WTC11 (cell line): Measurements from ENCODE around the gene ARHGEF12. TPM values are rescaled to one million over a fixed set of nuclear protein-coding genes. Genes with fewer than 3 reads are reported as not detected.

Experiments used
- ATAC-seq: fragments of 200-7000 bp; cut with Tn5 transposase; 2 replicates; pipeline ENCODE4 v1.10.0; 2021; ENCODE audit warnings: mild to moderate bottlenecking, moderate library complexity
- CTCF ChIA-PET: fragments of 300-600 bp; sonication (Branson Sonifier 250); formaldehyde crosslinking; loops from one replicate; lab custom pipeline; 2021; ENCODE audit warnings: antibody characterized with exemption; lab: Charles Lee
- POLR2A ChIA-PET: fragments of 350-600 bp; sonication (Branson Sonifier 250); formaldehyde crosslinking; loops from one replicate; lab custom pipeline; 2021; ENCODE audit warnings: antibody characterized with exemption; lab: Charles Lee
- DNase-seq: peaks from one replicate; pipeline ENCODE4 v3.0.0; 2021; ENCODE audit warnings: low spot score
- H3K27ac Mint-ChIP-seq: 2 replicates; pipeline ENCODE4 v1.8.0; 2021; ENCODE audit warnings: mixed read lengths
- H3K27me3 Mint-ChIP-seq: 2 replicates; pipeline ENCODE4 v1.8.0; 2021; ENCODE audit warnings: low read depth, mild to moderate bottlenecking, moderate library complexity, mixed read lengths
- H3K36me3 Mint-ChIP-seq: 2 replicates; pipeline ENCODE4 v1.8.0; 2021; ENCODE audit warnings: mixed read lengths
- H3K4me1 Mint-ChIP-seq: 2 replicates; pipeline ENCODE4 v1.8.0; 2022; ENCODE audit warnings: mixed read lengths
- H3K4me3 Mint-ChIP-seq: 2 replicates; pipeline ENCODE4 v1.8.0; 2021; ENCODE audit warnings: mild to moderate bottlenecking, moderate library complexity, mixed read lengths
- H3K9me3 Mint-ChIP-seq: 2 replicates; pipeline ENCODE4 v1.8.0; 2021; ENCODE audit warnings: mixed read lengths
- CREM ChIP-seq: sonication (generic); formaldehyde crosslinking; IDR thresholded peaks from 2 replicates; pipeline ENCODE4 v1.8.1; 2022; ENCODE audit warnings: mild to moderate bottlenecking, missing genetic modification reagents, moderate library complexity
- ELF4 ChIP-seq: sonication (generic); formaldehyde crosslinking; IDR thresholded peaks from 2 replicates; pipeline ENCODE4 v1.8.1; 2022; ENCODE audit warnings: low read depth, mild to moderate bottlenecking, moderate library complexity, missing genetic modification reagents
- FOXK1 ChIP-seq: sonication (generic); formaldehyde crosslinking; IDR thresholded peaks from 2 replicates; pipeline ENCODE4 v1.8.0; 2022; ENCODE audit warnings: mild to moderate bottlenecking, moderate library complexity, missing genetic modification reagents
- IRF2 ChIP-seq: sonication (generic); formaldehyde crosslinking; IDR thresholded peaks from 2 replicates; pipeline ENCODE4 v1.8.0; 2022; ENCODE audit warnings: low read depth, missing genetic modification reagents, borderline replicate concordance
- JUN ChIP-seq: sonication (generic); formaldehyde crosslinking; IDR thresholded peaks from 2 replicates; pipeline ENCODE4 v1.8.0; 2023; ENCODE audit warnings: mild to moderate bottlenecking, missing genetic modification reagents
- MXD4 ChIP-seq: fragments of 250-450 bp; sonication (Bioruptor Pico); IDR thresholded peaks from 2 replicates; pipeline ENCODE4 v1.8.0; 2021; ENCODE audit warnings: mild to moderate bottlenecking, moderate library complexity, borderline replicate concordance
- NFYB ChIP-seq: sonication (generic); formaldehyde crosslinking; conservative IDR thresholded peaks from 2 replicates; pipeline ENCODE4 v1.8.0; 2022; ENCODE audit warnings: low read depth, missing genetic modification reagents
- NR3C1 ChIP-seq: sonication (generic); formaldehyde crosslinking; conservative IDR thresholded peaks from 2 replicates; pipeline ENCODE4 v1.8.1; 2023; ENCODE audit warnings: low read depth, mild to moderate bottlenecking, missing genetic modification reagents
- TEAD4 ChIP-seq: sonication (generic); formaldehyde crosslinking; IDR thresholded peaks from 2 replicates; pipeline ENCODE4 v1.8.0; 2022; ENCODE audit warnings: mild to moderate bottlenecking, missing genetic modification reagents
- TP53 ChIP-seq: sonication (generic); formaldehyde crosslinking; IDR thresholded peaks from 2 replicates; pipeline ENCODE4 v1.8.1; 2023; ENCODE audit warnings: mild to moderate bottlenecking, missing genetic modification reagents
- ZNF512 ChIP-seq: sonication (generic); formaldehyde crosslinking; IDR thresholded peaks from 2 replicates; pipeline ENCODE4 v1.8.1; 2022; ENCODE audit warnings: missing genetic modification reagents, borderline replicate concordance
- ZSCAN18 ChIP-seq: fragments of 250-450 bp; sonication (Bioruptor Pico); IDR thresholded peaks from 2 replicates; pipeline ENCODE4 v2.1.2; 2022; ENCODE audit warnings: mild to moderate bottlenecking, moderate library complexity
- total RNA-seq: library from RNA; stranded (reverse); gene quantifications from 3 replicates; pipeline ENCODE4 v1.2.3, GENCODE V29; 2021
- TF ChIP-seq, protein P1 (sequence below): fragments of 250-450 bp; sonication (Bioruptor Pico); IDR thresholded peaks from 2 replicates; pipeline ENCODE4 v1.9.0; 2021; ENCODE audit warnings: mild to moderate bottlenecking, borderline replicate concordance
- TF ChIP-seq, protein P2 (sequence below): sonication (generic); formaldehyde crosslinking; IDR thresholded peaks from 2 replicates; pipeline ENCODE4 v1.8.1; 2023; ENCODE audit warnings: mild to moderate bottlenecking, missing genetic modification reagents

Gene ARHGEF12
- total RNA-seq, 1 experiment from 2014 or later = 35.8 TPM

DNA sequence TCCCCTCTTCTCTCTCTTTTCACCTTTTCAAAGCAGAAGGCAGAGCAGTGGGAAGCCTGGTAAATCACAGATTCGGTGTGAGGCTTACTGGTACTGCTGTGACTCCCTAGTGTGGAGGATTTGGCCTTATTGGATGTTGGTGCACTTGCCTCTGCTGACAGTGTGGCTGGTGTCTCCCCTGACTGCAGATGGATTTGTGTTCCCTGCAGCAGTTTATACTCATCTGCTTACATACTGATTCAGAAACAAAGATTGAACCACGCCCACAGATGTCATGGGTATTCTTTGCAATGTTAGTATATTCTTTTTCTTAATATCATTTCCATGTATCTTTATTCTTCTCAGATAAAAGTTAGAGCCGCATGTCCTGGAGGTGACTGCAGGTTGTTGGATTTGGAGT is 148.5 kb downstream of the ARHGEF12 start (continued):
- TF ChIP-seq ZSCAN18 (CRISPR knock-in tag) = no peak
- no peak for TF ChIP-seq NFYB (CRISPR knock-in tag)
- TF ChIP-seq, all 79 proteins: peak for 0

- H3K27ac Mint-ChIP-seq = no peak overlapping the region
- H3K4me3 Mint-ChIP-seq = no peak overlapping the region
- no peak for DNase-seq
- no peak for ATAC-seq
- TF ChIP-seq TP53 (CRISPR knock-in tag) (no peak), ELF4 (CRISPR knock-in tag) (no peak), ZNF512 (CRISPR knock-in tag) (no peak)
- no peaks in the 10 kb centered on the region for H3K27me3 Mint-ChIP-seq
- peaks cover 23% of the 10 kb centered on the region for H3K36me3 Mint-ChIP-seq
- CTCF ChIA-PET = no interaction called here
- POLR2A ChIA-PET = no interaction called here
- H3K4me1 Mint-ChIP-seq = peaks cover 8% of the 10 kb centered on the region
- no peaks in the 10 kb centered on the region for H3K9me3 Mint-ChIP-seq
Measured at GRCh38 chr11:120486138-120486537, 149.9 kb downstream of the ARHGEF12 start.

DNA sequence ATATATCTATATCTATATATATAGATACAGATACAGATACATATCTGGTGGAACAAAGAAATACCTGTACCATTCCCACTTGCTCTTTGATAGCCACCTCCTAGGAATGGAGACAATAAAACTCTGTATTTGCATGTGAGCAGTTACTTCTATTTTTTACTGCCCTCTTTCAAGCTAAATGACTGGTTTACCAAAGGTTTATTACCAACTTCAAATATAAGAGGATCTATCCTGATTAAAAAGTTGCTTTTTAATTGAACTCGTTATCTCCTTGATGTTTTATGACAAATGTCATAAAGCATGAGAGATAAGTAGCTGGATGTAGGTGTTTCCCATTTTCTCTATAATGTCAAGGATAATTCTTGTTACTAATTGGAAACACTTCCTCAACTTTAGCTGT is 153.6 kb downstream of the ARHGEF12 start:
- Mint-ChIP-seq H3K4me3 (no peak overlapping the region), H3K9me3 (no peaks in the 10 kb centered on the region), H3K27ac (no peak overlapping the region), H3K27me3 (no peaks in the 10 kb centered on the region), H3K4me1 (peaks cover 14% of the 10 kb centered on the region), H3K36me3 (peaks cover 8% of the 10 kb centered on the region)
- TF ChIP-seq MXD4 (CRISPR knock-in tag) = no peak
- TF ChIP-seq JUN (CRISPR knock-in tag) = no peak
- no peak for TF ChIP-seq IRF2 (CRISPR knock-in tag)
- TF ChIP-seq NFYB (CRISPR knock-in tag) = no peak
- TF ChIP-seq, protein P1, sequence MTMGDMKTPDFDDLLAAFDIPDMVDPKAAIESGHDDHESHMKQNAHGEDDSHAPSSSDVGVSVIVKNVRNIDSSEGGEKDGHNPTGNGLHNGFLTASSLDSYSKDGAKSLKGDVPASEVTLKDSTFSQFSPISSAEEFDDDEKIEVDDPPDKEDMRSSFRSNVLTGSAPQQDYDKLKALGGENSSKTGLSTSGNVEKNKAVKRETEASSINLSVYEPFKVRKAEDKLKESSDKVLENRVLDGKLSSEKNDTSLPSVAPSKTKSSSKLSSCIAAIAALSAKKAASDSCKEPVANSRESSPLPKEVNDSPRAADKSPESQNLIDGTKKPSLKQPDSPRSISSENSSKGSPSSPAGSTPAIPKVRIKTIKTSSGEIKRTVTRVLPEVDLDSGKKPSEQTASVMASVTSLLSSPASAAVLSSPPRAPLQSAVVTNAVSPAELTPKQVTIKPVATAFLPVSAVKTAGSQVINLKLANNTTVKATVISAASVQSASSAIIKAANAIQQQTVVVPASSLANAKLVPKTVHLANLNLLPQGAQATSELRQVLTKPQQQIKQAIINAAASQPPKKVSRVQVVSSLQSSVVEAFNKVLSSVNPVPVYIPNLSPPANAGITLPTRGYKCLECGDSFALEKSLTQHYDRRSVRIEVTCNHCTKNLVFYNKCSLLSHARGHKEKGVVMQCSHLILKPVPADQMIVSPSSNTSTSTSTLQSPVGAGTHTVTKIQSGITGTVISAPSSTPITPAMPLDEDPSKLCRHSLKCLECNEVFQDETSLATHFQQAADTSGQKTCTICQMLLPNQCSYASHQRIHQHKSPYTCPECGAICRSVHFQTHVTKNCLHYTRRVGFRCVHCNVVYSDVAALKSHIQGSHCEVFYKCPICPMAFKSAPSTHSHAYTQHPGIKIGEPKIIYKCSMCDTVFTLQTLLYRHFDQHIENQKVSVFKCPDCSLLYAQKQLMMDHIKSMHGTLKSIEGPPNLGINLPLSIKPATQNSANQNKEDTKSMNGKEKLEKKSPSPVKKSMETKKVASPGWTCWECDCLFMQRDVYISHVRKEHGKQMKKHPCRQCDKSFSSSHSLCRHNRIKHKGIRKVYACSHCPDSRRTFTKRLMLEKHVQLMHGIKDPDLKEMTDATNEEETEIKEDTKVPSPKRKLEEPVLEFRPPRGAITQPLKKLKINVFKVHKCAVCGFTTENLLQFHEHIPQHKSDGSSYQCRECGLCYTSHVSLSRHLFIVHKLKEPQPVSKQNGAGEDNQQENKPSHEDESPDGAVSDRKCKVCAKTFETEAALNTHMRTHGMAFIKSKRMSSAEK = no peak
- no peak for TF ChIP-seq NR3C1
- POLR2A ChIA-PET = no interaction called here
- DNase-seq (no peak), ATAC-seq (no peak)
- CTCF ChIA-PET = no interaction called here

DNA sequence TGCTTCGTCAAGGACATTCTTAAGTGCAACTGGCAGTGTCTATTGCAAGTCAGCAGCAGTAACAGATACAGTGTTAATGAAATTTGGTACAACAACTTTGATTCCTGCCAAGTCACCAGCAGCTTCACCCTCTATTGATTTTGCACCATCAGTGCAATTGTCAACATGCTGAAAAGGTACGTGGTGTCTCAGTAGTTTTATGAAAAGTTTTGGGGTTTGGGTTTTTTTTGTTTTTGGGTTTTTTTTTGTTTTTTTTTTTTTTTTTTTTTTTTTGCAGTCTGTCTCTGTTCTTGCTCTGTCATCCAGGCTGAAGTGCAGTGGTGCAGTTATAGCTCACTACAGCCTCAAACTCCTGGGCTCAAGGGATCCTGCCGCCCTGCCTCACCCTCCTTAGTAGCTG is 156.3 kb downstream of the ARHGEF12 start:
- Mint-ChIP-seq H3K36me3 (no peaks in the 10 kb centered on the region), H3K27ac (no peak overlapping the region), H3K9me3 (no peaks in the 10 kb centered on the region), H3K4me3 (no peak overlapping the region), H3K4me1 (peaks cover 31% of the 10 kb centered on the region), H3K27me3 (no peaks in the 10 kb centered on the region)
- ChIA-PET CTCF (interaction anchor here (0.6 to 1.2 kb wide), 3 partner anchors 21 to 157 kb away, joined by 3 to 4 read pairs (median 3); no protein-coding TSS in a partner anchor), POLR2A (no interaction called here)
- no peak for TF ChIP-seq CREM (CRISPR knock-in tag)
- no peak for TF ChIP-seq TEAD4
- TF ChIP-seq TP53 (CRISPR knock-in tag) = no peak
- TF ChIP-seq, protein P2, sequence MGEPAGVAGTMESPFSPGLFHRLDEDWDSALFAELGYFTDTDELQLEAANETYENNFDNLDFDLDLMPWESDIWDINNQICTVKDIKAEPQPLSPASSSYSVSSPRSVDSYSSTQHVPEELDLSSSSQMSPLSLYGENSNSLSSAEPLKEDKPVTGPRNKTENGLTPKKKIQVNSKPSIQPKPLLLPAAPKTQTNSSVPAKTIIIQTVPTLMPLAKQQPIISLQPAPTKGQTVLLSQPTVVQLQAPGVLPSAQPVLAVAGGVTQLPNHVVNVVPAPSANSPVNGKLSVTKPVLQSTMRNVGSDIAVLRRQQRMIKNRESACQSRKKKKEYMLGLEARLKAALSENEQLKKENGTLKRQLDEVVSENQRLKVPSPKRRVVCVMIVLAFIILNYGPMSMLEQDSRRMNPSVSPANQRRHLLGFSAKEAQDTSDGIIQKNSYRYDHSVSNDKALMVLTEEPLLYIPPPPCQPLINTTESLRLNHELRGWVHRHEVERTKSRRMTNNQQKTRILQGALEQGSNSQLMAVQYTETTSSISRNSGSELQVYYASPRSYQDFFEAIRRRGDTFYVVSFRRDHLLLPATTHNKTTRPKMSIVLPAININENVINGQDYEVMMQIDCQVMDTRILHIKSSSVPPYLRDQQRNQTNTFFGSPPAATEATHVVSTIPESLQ (CRISPR knock-in tag) = no peak
- no peak for TF ChIP-seq FOXK1 (CRISPR knock-in tag)
- DNase-seq (no peak), ATAC-seq (no peak)
